Rectal smooth muscle tissue (tissue), 1 donor: ENCODE data around the gene CENPF.
"Not testable (repeated sequence)": the region's sequence is repeated elsewhere in the genome, so short reads cannot be mapped to it uniquely, and the experiment has no call there.

ENCODE experiments used
- H3K27ac ChIP-seq: one replicate; pipeline ENCODE4 v1.7.0; 2013; ENCODE audit warnings: low read depth, low read length, inconsistent platforms
- H3K27me3 ChIP-seq: one replicate; pipeline ENCODE4 v1.7.0; 2013; ENCODE audit warnings: low read length; ENCODE audit not compliant: control insufficient read depth, insufficient read depth
- H3K36me3 ChIP-seq: one replicate; pipeline ENCODE4 v1.7.0; 2013; ENCODE audit warnings: low read length; ENCODE audit not compliant: control insufficient read depth, insufficient read depth
- H3K4me1 ChIP-seq: one replicate; pipeline ENCODE4 v1.7.0; 2013; ENCODE audit warnings: low read length; ENCODE audit not compliant: control insufficient read depth, insufficient read depth
- H3K4me3 ChIP-seq: one replicate; pipeline ENCODE4 v1.7.0; 2013; ENCODE audit warnings: low read length
- H3K9ac ChIP-seq: one replicate; pipeline ENCODE4 v1.7.0; 2013; ENCODE audit warnings: low read length

The CENPF gene

GRCh38 chr1:214658175-214658574 lies 55.2 kb downstream of the CENPF start:
- Histone ChIP-seq H3K9ac (no peak overlapping the region), H3K4me3 (no peak overlapping the region), H3K27me3 (no peaks in the 10 kb centered on the region), H3K27ac (no peak overlapping the region), H3K4me1 (no peaks in the 10 kb centered on the region), H3K36me3 (no peaks in the 10 kb centered on the region)

GRCh38 chr1:214658785-214659184 lies 55.8 kb downstream of the CENPF start:
- H3K4me3 ChIP-seq: no peak overlapping the region
- no peaks in the 10 kb centered on the region for H3K4me1 ChIP-seq
- no peaks in the 10 kb centered on the region for H3K27me3 ChIP-seq
- no peaks in the 10 kb centered on the region for H3K36me3 ChIP-seq
- no peak overlapping the region for H3K27ac ChIP-seq
- no peak overlapping the region for H3K9ac ChIP-seq

GRCh38 chr1:214660190-214660589 lies 57.2 kb downstream of the CENPF start:
- Histone ChIP-seq H3K27ac (no peak overlapping the region), H3K36me3 (no peaks in the 10 kb centered on the region), H3K27me3 (no peaks in the 10 kb centered on the region), H3K4me3 (no peak overlapping the region), H3K4me1 (no peaks in the 10 kb centered on the region), H3K9ac (no peak overlapping the region)

GRCh38 chr1:214660900-214661299 lies 57.9 kb downstream of the CENPF start:
- H3K4me1 ChIP-seq: no peaks in the 10 kb centered on the region
- H3K4me3 ChIP-seq: no peak overlapping the region
- no peak overlapping the region for H3K9ac ChIP-seq
- no peak overlapping the region for H3K27ac ChIP-seq
- H3K36me3 ChIP-seq: no peaks in the 10 kb centered on the region
- H3K27me3 ChIP-seq: no peaks in the 10 kb centered on the region

GRCh38 chr1:214662223-214662785 lies 59.3 kb downstream of the CENPF start:
- Histone ChIP-seq H3K9ac (no peak overlapping the region), H3K4me1 (no peaks in the 10 kb centered on the region), H3K36me3 (no peaks in the 10 kb centered on the region), H3K4me3 (no peak overlapping the region), H3K27ac (no peak overlapping the region), H3K27me3 (no peaks in the 10 kb centered on the region)

GRCh38 chr1:214664651-214665433 lies 61.8 kb downstream of the CENPF start:
- H3K4me3 ChIP-seq: no peak overlapping the region
- H3K27ac ChIP-seq: no peak overlapping the region
- H3K27me3 ChIP-seq: no peaks in the 10 kb centered on the region
- H3K36me3 ChIP-seq: no peaks in the 10 kb centered on the region
- H3K4me1 ChIP-seq: no peaks in the 10 kb centered on the region
- no peak overlapping the region for H3K9ac ChIP-seq

- H3K27ac ChIP-seq: no peak overlapping the region
- H3K4me1 ChIP-seq: no peaks in the 10 kb centered on the region
- no peaks in the 10 kb centered on the region for H3K36me3 ChIP-seq
- no peak overlapping the region for H3K9ac ChIP-seq
- H3K27me3 ChIP-seq: no peaks in the 10 kb centered on the region
- H3K4me3 ChIP-seq: no peak overlapping the region
These were observed 62.7 kb downstream of the CENPF start for GRCh38 chr1:214665606-214666110.

GRCh38 chr1:214666674-214667073 lies 63.7 kb downstream of the CENPF start:
- no peaks in the 10 kb centered on the region for H3K27me3 ChIP-seq

GRCh38 chr1:214670098-214670497 lies 67.1 kb downstream of the CENPF start:
- Histone ChIP-seq H3K4me1 (no peaks in the 10 kb centered on the region), H3K27ac (no peak overlapping the region), H3K9ac (no peak overlapping the region), H3K4me3 (no peak overlapping the region), H3K36me3 (no peaks in the 10 kb centered on the region), H3K27me3 (no peaks in the 10 kb centered on the region)

More at GRCh38 chr1:214666674-214667073, 63.7 kb downstream of the CENPF start:
- Histone ChIP-seq H3K4me1 (no peaks in the 10 kb centered on the region), H3K9ac (no peak overlapping the region), H3K27ac (no peak overlapping the region), H3K36me3 (no peaks in the 10 kb centered on the region), H3K4me3 (no peak overlapping the region)

- not testable (repeated sequence) for H3K9ac ChIP-seq, H3K27ac ChIP-seq, H3K36me3 ChIP-seq, H3K4me1 ChIP-seq, H3K27me3 ChIP-seq, H3K4me3 ChIP-seq
These were observed 70.0 kb downstream of the CENPF start for GRCh38 chr1:214673029-214673428.

GRCh38 chr1:214673576-214673975 lies 70.6 kb downstream of the CENPF start:
- Histone ChIP-seq H3K4me1 (no peaks in the 10 kb centered on the region), H3K4me3 (no peak overlapping the region), H3K9ac (no peak overlapping the region), H3K27me3 (no peaks in the 10 kb centered on the region), H3K36me3 (no peaks in the 10 kb centered on the region), H3K27ac (no peak overlapping the region)

GRCh38 chr1:214675524-214675923 lies 72.5 kb downstream of the CENPF start:
- H3K27me3 ChIP-seq, H3K4me3 ChIP-seq, H3K4me1 ChIP-seq, H3K9ac ChIP-seq, H3K27ac ChIP-seq, H3K36me3 ChIP-seq: not testable (repeated sequence)

- no peak overlapping the region for H3K9ac ChIP-seq
- no peaks in the 10 kb centered on the region for H3K36me3 ChIP-seq
- no peaks in the 10 kb centered on the region for H3K4me1 ChIP-seq
- H3K27me3 ChIP-seq: no peaks in the 10 kb centered on the region
- no peak overlapping the region for H3K27ac ChIP-seq
- no peak overlapping the region for H3K4me3 ChIP-seq
These were observed 73.8 kb downstream of the CENPF start for GRCh38 chr1:214676747-214677146.
